Placental epithelial cell (primary cell): Measurements from ENCODE around the gene CRYAA. TPM values are rescaled to one million over a fixed set of nuclear protein-coding genes. Genes with fewer than 3 reads are reported as not detected.

ENCODE experiments used
- total RNA-seq: library from RNA; depleted of rRNA; stranded (reverse); fragments of >200 nt; gene quantifications from 2 replicates; pipeline ENCODE4 v1.2.3, GENCODE V29; 2012

Gene CRYAA
- not detected in 2 replicates for total RNA-seq

GRCh38 chr21:43168708-43169107 is at the start of gene CRYAA:
CRYAA (plus strand) TSS chr21:43169008; CDS start chr21:43169100, 92 bp downstream.

Other genes with a start within 250 kb of the CRYAA start
- gene ERVH48-1, start 243.4 kb upstream of the CRYAA start, total RNA-seq, result not detected in 2 replicates
- gene PKNOX1, start 194.4 kb upstream of the CRYAA start, total RNA-seq, result 8.9 and 9.0 TPM in 2 replicates
- 4.3 and 43.3 TPM in 2 replicates for gene CBS, start 93.2 kb upstream of the CRYAA start, total RNA-seq
- gene U2AF1, start 61.4 kb upstream of the CRYAA start, total RNA-seq, result 22.3 and 26.7 TPM in 2 replicates